ENCODE results near the gene ABTB2. TPM values are rescaled to one million over a fixed set of nuclear protein-coding genes. Genes with fewer than 3 reads are reported as not detected.

The ABTB2 gene
- total and polyA plus RNA-seq, 10 of the 15 experiments (the other 5 are each of a cell fraction or from before 2014, with no cell fraction given): 0.13 to 2.1 (median 0.72) TPM

- no peak for TF ChIP-seq ZBTB11 (CRISPR knock-in tag; IDR thresholded peaks at IDR 0.05)
- no peak for TF ChIP-seq KLF5 (IDR thresholded peaks at IDR 0.05; ENCODE audit: partially characterized antibody)
- TF ChIP-seq RELB (IDR thresholded peaks at IDR 0.05; ENCODE audit: low read depth): peak; percentile 86; the same call in 1 of the 2 replicates
- no peak for TF ChIP-seq NFYA (IDR thresholded peaks at IDR 0.05; ENCODE audit: borderline replicate concordance, low read depth, low read length)
- TF ChIP-seq EGR1 (IDR thresholded peaks at IDR 0.05; ENCODE audit: borderline replicate concordance in 1 of 2, low read depth in 2 of 2, low read length in 2 of 2): no peak
- peak; percentile 66 for TF ChIP-seq ATF7 (IDR thresholded peaks at IDR 0.05; ENCODE audit: low read depth)
- TF ChIP-seq WRNIP1 (IDR thresholded peaks at IDR 0.05; ENCODE audit: borderline replicate concordance, low read depth, low read length): no peak
- no peak for TF ChIP-seq CEBPZ (IDR thresholded peaks at IDR 0.05; ENCODE audit: low read depth, low read length)
- TF ChIP-seq EED (IDR thresholded peaks at IDR 0.05; ENCODE audit: low read depth): peak; percentile 86
- TF ChIP-seq ZNF274 (IDR thresholded peaks at IDR 0.05; ENCODE audit: insufficient read depth, insufficient read length): no peak
- TF ChIP-seq RCOR1 (conservative IDR thresholded peaks at IDR 0.05; ENCODE audit: low read depth, low read length): 0 out of 2 replicates have a peak, but pooled peaks have one; percentile 32
- TF ChIP-seq TCF7 (IDR thresholded peaks at IDR 0.05; ENCODE audit: borderline replicate concordance): peak; percentile 81
- TF ChIP-seq ZNF622 (IDR thresholded peaks at IDR 0.05): no peak
- no peak for TF ChIP-seq NRF1 (conservative IDR thresholded peaks at IDR 0.05; ENCODE audit: low read depth, low read length)
- no peak for TF ChIP-seq NR2C2 (IDR thresholded peaks at IDR 0.05; ENCODE audit: borderline replicate concordance, control insufficient read depth, insufficient read length, low read depth)
- no peak for TF ChIP-seq ZNF592 (IDR thresholded peaks at IDR 0.05)
Measured at GRCh38 chr11:34243600-34244464, 114.0 kb downstream of the ABTB2 start (continued).
